IPS DF 4.7 (cell line): ENCODE data around the gene DAPK2.
A peak's percentile ranks its signal among the peaks of the same experiment; 100 is the strongest.
"Not testable (repeated sequence)": the region's sequence is repeated elsewhere in the genome, so short reads cannot be mapped to it uniquely, and the experiment has no call there.

Source experiments
- DNase-seq: peaks from one replicate; pipeline ENCODE4 v3.0.0-alpha.2; 2013; ENCODE audit warnings: low spot score; ENCODE audit errors: extremely low read depth

Gene DAPK2

DNA sequence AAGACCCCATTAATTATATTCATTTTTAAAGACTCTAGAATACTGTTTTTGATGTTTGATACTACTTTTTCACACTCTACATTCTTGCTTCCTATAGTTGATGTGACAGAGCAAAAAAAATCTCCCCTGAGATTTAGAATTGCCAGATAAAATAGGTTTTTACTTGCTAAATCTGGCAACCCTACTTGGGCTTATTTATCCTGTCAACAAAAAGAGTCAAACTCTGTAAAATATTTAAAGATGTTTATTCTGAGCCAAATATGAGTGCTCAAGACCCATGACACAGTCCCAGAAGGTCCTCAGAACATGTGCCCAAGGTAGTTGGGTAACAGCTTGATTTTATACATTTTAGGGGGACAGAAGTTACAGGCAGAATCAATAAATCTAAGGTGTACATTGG is 72.3 kb downstream of the DAPK2 start:
- DNase-seq, result no peak

DNA sequence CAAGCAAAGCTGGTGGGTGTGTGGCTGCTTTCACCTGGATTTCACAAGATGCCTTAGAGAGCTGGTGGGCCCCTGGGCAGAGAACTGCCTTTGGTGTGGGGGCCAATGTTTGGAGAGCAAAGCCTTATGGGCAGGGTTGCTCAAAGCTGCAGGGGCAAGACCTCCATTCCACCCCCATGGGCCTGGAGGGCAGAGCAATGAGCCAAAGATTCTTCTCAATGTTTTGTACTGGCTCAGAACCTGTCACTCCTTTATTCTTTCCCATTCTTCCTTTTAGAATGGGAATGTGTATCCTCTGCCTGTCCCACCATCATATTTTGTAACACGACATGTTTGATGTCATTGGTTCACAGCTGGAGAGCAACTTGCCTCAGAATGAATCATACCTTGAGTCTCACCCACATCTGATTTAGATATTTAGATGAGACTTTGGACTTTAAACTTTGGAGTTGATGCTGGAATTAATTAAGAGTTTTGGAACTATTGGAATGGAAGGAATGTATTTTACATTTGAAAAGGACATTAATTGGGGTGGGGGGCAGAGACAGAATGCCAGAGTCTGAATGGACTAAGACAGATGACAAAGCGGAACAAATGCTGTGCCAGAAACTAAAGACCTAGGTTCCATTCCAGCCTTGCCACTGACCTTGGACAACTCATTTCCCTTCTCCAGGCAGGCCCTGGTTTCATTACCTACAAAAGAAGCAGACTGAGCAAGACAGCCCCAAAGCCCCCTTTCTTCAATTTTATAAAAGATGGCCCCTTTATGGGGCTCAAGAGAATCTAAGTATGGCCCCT is 72.9 kb downstream of the DAPK2 start:
- DNase-seq, result no peak

DNA sequence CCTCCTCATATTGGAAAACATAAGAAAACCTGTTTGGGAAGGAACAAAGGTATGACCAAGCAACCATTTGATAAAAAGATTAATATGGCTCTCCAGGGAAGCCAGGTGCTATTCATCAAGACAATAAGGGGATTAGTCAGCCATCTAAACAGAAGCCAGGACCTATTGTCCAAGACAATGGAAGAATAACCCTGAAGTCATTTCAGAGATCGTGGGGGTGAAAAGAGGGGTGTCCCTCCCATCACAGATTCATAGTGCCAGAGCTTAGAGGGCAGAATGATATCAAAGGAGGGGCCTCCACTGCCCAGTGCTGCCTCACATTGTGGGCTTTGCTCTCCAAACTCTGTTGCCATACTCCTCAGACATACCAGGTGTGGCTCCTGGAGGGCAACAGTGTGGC is 73.5 kb downstream of the DAPK2 start:
- DNase-seq, result no peak

DNA sequence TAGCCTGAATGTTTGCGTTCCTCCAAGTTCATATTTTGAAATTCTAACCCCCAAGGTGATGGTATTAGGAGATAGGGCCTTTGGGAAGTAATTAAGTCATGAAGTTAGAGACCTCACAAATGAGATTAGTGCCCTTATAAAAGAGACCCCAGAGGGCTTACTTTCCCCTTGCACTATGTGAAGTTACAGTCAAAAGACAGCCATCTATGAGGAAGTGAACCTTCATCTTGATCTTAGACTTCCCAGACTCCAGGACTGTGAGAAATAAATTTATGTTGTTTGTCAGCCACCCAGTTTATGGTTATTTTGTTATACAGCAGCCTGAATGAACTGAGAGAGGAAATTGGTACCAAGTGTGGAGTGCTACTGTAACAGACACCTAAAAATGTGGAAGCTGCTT is 74.4 kb downstream of the DAPK2 start:
- DNase-seq, result no peak

DNA sequence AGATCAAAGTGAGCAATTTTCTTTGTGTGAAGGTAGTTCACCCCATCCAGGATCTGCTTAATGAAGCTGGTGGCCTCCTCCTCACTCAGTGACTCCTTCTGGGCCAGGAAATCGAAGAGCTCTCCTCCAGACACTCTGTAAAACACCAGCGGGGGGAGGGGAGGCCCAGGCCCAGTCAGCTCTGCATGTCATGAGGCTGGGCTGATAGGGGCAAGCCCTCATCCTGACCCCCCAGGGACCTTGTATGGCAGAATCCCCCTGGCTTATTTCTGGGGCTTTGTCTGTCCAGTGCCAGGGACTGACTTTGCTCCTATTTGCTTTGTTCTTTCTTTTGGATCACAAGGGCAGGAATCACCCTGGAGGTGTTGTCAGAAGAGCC is 74.9 kb downstream of the DAPK2 start:
- DNase-seq, result no peak

DNA sequence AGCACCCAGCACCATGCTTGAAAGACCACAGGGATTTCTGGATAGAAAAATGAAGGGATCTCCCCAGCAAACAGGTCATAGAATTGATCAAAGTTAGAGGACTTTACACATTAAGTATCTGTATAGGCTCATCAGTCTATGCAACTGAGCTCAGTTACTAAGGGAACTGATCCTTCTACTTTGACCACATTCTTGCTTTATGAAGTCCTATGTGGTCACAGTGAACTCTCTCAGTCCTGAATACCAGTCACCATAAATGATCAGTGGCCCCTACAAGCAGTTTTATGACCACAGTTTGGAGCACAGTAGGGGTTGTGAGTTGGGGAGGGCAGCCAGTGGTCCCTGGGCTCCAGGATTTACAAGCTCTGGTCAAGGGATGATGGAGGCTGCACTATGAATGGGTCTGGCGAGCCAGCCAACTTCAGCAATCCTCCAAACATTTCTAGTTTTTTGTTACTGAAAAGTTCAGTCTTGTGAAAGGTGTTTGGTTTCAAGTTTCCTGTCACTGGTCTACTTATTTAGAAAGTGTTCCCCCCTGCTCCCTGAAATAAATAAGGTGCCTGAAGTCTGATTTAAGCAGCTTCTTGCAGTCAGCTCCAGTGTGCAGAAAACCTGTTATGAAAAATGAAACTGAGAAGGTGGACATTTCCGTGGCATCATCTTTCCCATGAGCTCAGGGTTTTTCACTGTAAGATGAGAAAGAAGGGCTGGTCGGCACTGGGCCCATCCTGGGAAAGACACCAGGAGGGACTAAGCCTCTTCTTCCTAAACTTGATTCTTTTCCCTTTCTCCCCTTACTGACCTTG is 75.5 kb downstream of the DAPK2 start:
- DNase-seq, result no peak

DNA sequence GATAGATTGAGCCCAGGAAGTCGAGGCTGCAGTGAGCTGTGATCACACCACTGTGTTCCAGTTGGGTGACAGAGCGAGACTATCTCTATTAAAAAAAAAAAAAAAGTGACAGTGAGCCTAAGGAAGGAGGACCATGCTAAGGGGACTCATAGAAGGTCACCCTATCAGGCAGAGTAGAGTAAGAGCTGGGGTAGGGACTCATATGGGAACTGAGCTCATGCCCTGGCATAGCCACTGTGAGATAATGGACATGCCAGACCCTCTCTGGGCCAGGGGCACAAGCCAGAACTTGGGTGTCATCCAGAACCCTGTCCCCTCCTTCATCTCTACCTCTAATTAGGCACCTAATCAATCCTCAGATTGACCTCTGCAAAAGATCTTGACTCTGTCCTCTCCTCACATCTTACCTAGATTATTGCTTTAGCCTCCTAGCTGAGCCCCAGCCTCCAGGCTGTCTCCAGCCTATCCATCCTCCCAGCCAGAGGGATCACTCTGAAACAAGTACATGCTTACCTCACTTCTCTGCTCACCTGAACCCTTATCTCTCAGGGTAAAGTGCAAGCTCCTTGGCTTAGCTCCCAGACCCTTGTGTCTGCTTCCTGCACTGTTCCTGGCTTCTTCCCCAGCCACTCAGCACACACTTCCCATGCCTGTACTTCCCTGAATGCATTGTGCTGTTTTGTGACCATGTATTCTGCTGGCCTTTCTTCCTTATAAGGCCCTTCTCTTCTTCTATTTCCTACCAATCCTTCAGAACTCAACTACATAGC is 76.4 kb downstream of the DAPK2 start:
- no peak for DNase-seq

DNA sequence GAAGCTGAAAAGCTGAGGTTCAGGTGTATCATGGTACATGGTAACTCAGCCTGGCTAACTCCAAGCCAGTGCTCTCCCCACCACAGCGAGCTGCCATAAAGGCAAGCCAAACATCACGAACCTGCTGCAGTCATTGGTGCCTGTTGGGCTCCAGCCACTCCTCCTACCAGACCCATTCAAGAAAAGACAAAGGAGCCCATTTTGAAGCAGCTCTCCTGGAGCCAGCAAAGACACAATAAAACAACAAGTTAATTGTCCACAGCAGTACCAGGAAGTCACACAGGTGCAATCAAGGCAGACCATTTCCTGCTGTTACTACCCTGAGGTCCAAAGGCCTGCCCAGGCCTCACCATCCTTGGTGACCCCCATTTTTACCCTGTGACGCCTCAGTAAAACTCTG is 77.6 kb downstream of the DAPK2 start:
- DNase-seq, result no peak

DNA sequence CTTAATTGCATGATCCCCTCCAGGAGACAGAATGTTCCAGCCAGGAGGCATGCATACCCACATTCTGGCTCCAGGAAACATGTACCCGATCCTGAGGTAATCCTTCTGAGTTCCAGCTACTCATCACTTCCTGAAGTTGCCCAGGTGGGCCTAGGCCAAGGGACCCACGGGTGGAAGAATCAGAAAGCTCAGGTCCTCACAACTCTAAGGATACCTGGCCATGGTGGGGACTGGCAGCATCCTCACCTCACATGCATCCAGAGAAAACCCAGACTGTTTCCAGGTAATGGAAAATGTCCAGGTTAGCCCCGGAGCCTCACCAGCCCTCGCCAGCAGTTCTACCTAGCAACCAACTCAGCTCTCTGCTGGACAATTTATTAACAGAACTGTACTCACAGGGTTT is 78.2 kb downstream of the DAPK2 start:
- no peak for DNase-seq

DNA sequence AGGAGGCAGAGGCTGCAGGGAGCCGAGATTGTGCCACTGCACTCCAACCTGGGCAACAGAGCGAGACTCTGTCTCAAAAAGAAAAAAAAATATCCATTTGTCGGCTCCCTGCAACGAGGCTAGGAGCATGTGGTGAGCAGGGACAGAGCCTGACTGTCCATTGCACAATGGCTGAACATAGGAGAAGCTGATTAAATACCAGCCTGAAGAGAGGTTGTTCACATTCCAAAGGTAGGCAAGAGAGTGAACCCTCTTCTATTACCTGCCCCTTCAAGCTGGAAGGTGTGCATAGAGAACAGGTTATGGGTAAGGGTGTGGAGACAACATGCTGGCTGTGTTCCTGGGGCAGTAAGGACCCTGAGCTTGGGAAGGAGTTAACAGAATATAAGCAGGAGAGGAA is 78.7 kb downstream of the DAPK2 start:
- no peak for DNase-seq

DNA sequence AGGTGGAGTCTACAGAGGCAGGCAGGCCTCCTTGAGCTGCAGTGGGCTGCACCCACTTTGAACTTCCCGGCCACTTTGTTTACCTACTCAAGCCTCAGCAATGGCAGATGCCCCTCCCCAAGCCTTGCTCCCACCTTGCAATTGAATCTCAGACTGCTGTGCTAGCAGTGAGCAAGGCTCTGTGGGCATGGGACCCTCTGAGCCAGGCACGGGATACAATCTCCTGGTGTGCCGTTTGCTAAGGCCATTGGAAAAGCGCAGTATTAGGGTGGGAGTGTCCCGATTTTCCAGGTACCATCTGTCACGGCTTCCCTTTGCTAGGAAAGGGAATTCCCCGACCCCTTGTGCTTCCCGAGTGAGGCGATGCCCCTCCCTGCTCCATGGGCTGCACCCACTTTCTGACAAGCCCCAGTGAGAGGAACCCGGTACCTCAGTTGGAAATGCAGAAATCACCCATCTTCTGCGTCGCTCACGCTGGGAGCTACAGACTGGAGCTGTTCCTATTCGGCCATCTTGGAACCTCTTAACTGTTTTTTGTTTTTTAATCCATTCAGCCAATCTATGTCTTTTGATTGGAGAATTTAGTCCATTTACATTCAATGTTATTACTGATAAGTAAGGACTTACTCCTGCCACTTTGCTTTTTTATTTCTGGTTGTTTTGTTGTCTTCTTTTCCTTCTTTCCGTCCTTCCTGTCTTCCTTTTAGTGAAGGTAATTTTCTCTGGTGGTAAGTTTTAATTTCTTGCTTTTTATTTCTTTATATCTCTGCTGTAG is 83.2 kb downstream of the DAPK2 start:
- not testable (repeated sequence) for DNase-seq

DNA sequence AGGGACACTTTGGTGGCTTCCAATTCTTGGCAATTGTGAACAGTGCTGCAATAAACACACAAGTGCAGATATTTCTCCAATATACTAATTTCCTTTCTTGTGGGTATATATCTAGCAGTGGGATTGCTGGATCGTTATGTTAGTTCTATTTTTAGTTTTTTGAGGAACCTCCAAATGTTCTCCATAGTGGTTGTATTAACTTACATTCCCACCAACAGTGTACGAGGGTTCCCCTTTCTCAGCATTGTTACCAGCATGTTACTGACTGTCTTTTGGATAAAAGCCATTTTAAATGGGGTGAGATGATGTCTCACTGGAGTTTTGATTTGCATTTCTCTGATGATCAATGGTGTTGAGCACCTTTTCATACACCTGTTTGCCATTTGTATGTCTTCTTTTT is 92.8 kb downstream of the DAPK2 start:
- no peak for DNase-seq

DNA sequence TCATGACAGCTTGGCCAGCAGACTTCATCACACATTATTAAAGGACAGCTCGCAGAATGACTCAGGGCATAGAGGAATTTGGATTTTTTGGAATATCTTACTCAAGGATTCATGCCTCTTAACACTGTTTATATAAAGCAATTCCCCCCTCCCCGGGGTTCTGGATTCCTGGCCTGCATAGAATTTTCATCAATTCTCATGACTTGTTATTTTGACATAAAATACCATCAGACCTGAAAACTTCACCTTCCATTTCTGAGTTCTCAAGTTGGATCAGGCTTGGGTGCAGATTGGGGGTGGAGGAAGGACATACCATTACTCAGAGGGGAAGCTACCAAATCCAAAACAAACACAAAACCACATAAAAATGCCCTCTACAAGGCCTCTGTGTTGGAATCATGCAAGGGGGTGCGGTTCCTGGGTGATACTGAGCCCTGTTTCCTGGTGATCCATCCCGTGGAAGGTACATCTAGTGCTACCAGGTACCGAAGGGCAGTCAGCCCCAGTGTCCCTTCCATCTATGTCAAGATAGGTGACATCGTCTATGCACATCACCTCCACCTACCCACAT is 95.3 kb downstream of the DAPK2 start:
- no peak for DNase-seq

DNA sequence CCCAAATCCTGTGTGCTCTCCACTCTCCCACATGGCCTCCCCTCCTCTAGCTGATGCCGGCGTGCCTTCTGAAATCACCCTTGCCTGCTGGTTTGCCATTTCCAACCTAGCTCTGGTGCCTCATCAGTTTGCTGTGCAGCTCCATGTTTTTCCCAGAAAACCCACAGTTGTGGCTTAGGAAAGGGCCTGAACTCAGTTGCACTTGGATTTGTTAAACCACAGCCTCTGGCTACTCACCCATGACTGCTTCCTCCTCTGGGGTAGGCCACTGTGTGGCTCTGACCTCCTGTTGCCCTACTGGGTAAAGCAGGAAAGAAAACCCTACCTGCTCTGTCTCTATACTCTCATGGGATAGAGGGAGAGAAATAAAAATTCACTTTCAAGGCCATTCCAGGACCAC is 97.3 kb downstream of the DAPK2 start:
- DNase-seq, result no peak

DNA sequence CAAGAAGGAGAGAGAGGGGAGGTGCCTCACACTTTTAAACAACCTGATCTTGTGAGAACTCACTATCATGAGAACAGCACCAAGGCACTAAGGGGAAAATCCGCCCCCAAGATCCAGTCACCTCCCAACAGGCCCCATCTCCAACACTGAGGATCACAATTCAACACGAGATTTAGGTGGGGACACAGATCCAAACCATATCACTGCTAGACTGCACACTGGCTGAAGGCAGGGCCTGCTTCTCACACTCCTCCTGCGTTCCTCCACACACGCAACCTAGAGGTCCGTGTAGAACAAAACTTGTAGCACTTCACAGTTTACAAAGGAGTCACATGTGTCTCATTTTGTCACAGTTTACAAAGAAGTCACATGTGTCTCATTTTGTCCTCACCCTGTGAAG is 97.8 kb downstream of the DAPK2 start:
- DNase-seq, result no peak

DNA sequence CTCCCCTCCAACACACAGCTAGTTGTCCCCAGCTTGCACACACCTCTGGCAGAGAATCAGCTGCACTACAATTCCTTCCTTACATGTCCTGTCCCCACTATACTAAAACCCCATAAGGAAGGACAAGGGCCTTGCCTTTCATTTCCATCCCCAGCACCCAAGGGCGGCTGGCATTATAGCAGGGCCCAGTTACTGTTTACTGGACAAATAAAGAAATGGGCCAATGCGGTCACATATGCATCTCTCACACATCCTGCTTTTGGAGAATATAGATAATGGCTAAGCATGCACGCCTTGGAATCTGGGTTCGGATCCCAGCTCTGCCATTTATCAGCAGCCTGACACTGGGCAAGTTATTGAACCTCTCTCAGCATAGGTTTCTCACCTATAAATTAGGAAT is 99.1 kb downstream of the DAPK2 start:
- DNase-seq, result no peak

DNA sequence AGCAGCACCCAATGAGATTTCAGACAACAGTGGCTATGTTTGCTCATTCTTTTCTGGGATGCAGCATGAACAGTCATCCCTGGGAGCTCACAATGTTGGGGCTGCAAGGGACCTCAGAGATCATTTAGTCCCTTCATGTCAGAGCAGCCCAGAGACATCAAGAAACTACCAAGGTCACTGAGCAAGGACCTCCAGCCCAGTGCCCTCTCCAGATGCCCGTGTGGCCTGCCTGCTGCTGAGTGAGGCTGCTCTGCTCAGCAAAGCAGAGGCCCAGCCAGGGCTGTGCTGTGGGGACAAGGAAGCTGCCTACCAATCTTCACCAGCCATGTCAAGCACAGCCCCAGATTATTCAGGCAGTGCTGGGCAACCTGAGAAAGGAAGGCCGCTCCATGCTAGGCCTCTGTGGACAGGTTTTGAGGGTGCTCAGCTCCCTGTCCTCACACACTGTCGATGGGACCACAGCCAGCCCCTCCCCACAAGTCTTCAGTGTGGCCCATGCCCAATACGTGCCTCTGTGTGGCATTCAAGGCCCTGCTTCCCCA is 99.7 kb downstream of the DAPK2 start:
- no peak for DNase-seq

DNA sequence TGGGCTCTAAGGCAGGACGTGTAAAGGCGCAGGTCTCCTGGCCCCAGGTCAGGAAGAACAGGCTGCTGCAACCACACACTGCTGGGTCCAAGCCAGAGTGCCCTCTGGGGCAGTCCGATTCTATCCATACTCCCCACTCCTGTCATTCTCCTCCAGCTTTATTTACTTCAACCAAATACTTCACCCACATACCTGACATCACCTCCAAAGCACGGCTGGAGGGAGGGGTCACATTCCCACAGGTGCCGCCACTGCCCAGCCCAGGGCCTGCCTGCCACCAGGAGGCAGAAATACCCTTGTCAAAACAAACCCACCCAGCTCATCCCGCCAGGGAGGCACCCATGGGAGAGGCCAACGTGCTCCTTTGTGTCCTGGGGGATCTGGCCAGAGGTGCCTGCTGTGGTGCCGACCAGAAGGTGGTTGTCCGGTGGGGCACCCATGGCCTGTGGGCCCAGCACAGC is 100.4 kb downstream of the DAPK2 start:
- no peak for DNase-seq

DNA sequence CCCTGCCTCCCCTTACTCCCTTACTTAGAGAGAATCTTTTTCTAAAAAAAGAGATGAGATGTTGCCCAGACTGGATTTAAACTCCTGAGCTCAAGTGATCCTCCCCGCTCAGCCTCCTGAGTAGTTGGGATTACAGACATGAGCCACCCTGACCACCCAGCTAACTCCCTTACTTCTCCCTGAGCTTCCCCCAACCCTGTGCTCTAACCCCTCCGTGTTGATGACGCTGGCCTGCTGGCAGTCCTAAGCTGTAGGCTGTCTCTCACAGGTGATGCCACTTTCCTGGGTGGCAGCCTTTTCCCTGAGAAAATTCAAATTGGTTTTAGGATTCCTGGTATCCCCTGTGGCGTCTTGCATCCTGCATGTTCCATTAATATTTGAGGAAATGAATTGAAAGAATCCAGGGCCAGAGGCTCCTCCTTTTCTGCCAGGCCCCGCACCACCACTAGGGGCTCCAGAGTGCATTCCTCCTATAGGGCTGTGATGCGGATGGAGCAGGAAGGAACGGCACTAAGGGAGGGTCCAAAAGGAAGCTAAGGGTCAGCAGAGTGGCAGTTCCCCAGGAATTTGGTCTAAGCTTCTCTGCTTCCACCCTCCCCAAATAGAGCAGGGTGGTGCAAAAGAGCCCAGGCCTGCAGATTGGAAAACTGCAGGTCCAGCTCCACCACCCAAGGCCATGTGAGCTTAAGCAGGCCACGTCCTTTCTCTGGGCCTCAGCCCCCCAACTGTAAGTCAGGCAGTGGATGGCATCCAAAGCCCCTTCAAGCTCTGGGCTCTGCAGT is 101.1 kb downstream of the DAPK2 start:
- DNase-seq, result peak; percentile 25

DNA sequence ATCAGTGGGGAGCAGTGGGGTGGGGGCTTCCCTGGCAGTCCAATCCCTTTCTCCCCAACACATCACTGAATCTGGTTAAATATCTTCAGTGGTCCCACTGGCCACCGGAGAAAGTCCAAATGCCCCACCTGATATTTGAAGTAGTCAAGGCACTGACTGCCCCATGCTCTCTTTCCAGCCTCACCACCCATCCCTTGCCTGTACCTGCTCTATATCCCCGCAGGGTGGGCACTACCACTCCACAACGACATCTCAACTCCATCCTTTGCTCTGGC is 101.7 kb downstream of the DAPK2 start:
- DNase-seq, result no peak
